Measurements from ENCODE around the gene HSH2D.
A peak's percentile ranks its signal among the peaks of the same experiment; 100 is the strongest.

HSH2D gene

GRCh38 chr19:16155128-16155527, 11.6 kb downstream of the HSH2D start:
- no peak overlapping the region for H3K4me3 ChIP-seq (ENCODE audit: control insufficient read depth, low read depth, low read length)
- TF ChIP-seq, protein P1, sequence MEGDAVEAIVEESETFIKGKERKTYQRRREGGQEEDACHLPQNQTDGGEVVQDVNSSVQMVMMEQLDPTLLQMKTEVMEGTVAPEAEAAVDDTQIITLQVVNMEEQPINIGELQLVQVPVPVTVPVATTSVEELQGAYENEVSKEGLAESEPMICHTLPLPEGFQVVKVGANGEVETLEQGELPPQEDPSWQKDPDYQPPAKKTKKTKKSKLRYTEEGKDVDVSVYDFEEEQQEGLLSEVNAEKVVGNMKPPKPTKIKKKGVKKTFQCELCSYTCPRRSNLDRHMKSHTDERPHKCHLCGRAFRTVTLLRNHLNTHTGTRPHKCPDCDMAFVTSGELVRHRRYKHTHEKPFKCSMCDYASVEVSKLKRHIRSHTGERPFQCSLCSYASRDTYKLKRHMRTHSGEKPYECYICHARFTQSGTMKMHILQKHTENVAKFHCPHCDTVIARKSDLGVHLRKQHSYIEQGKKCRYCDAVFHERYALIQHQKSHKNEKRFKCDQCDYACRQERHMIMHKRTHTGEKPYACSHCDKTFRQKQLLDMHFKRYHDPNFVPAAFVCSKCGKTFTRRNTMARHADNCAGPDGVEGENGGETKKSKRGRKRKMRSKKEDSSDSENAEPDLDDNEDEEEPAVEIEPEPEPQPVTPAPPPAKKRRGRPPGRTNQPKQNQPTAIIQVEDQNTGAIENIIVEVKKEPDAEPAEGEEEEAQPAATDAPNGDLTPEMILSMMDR (conservative IDR thresholded peaks at IDR 0.05; ENCODE audit: control insufficient read depth, insufficient read depth, low read depth, low read length), result no peak
- DNase-seq (ENCODE audit: low read depth), result no peak

- DNase-seq (ENCODE audit: low read depth), result no peak
- H3K4me3 ChIP-seq (ENCODE audit: control insufficient read depth, low read depth, low read length), result no peak overlapping the region
- TF ChIP-seq, protein P1 (conservative IDR thresholded peaks at IDR 0.05; ENCODE audit: control insufficient read depth, insufficient read depth, low read depth, low read length), result no peak
Measured at GRCh38 chr19:16156904-16157303, 13.4 kb downstream of the HSH2D start.

DNA sequence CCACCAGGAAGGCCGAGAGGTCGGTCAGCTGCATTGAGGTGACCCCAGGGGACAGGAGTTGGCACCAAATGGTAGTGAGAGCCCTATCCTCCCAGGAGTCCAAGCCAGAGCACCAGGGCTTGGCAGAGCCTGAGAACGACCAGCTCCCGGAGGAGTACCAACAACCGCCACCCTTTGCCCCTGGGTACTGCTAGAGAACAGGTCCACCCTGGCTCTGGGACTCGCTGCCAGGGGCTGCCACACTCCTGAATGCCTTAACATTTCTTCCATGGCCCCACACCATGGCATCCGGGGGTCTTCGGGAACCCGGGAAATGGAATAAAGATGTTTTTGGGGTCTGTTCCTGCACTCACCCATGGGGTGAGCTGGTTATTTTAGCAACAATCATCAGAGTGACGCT, 14.1 kb downstream of the HSH2D start:
- DNase-seq (ENCODE audit: low read depth), result no peak
- TF ChIP-seq, protein P1 (conservative IDR thresholded peaks at IDR 0.05; ENCODE audit: control insufficient read depth, insufficient read depth, low read depth, low read length), result no peak
- H3K4me3 ChIP-seq (ENCODE audit: control insufficient read depth, low read depth, low read length), result no peak overlapping the region

DNA sequence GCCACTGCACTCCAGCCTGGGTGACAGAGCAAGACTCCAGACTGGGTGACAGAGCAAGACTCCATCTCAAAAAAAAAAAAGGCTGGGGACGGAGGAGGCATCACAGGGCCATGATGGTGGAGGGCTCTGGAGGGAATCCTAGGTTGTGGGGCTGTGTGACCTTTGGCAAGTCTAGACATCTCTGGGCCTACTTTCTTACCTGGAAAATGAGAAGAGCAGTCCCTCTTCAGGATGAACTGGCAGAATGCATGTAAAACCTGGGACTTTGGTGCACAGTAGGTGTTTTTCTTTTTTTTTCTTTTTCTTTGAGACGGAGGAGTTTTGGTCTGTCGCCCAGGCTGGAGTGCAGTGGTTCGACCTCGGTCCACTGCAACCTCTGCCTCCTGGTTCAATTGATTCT, 16.2 kb downstream of the HSH2D start:
- H3K4me3 ChIP-seq (ENCODE audit: control insufficient read depth, low read depth, low read length), result no peak overlapping the region
- DNase-seq (ENCODE audit: low read depth), result no peak
- TF ChIP-seq, protein P1 (conservative IDR thresholded peaks at IDR 0.05; ENCODE audit: control insufficient read depth, insufficient read depth, low read depth, low read length), result no peak

DNA sequence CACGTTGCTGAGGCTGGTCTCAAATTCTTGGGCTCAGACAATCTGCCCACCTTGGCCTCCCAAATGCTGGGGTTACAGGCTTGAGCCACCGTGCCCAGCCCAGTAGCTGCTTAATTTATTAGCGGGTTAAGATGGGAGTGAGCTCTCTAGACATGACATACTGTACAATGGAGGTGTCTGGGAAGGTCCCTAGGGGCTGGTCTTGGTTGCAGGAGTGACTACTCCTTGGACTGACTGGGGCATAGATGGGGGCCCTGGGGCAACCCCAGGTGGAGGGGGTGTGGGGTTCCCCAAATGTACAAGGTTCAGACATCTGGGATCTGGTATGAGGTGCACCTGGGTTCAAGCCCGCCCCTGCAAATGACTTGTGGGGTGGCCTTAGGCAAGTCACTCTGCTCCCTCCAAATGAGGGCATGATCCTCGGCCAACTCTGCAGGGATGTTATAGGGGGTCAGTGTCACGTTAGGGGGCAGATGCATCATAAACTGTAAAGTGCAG, 17.0 kb downstream of the HSH2D start:
- DNase-seq (ENCODE audit: low read depth), result no peak
- TF ChIP-seq, protein P1 (conservative IDR thresholded peaks at IDR 0.05; ENCODE audit: control insufficient read depth, insufficient read depth, low read depth, low read length), result no peak
- H3K4me3 ChIP-seq (ENCODE audit: control insufficient read depth, low read depth, low read length), result no peak overlapping the region

GRCh38 chr19:16160943-16161560, 17.6 kb downstream of the HSH2D start:
- H3K4me3 ChIP-seq (ENCODE audit: control insufficient read depth, low read depth, low read length), result no peak overlapping the region
- TF ChIP-seq, protein P1 (conservative IDR thresholded peaks at IDR 0.05; ENCODE audit: control insufficient read depth, insufficient read depth, low read depth, low read length), result no peak
- DNase-seq (ENCODE audit: low read depth), result peak; percentile 89

All from fibroblast of mammary gland (primary cell).